Hepatocyte (in vitro differentiated cells): ENCODE results near the gene HRCT1. TPM values are rescaled to one million over a fixed set of nuclear protein-coding genes. Genes with fewer than 3 reads are reported as not detected.
"Not testable (repeated sequence)": the region's sequence is repeated elsewhere in the genome, so short reads cannot be mapped to it uniquely, and the experiment has no call there.

Experiments used
- DNase-seq: peaks from one replicate; pipeline ENCODE4 v3.0.0-alpha.2; 2016; ENCODE audit warnings: low spot score
- H2AFZ ChIP-seq: fragments of 200-600 bp; sonication (generic); 2 replicates; pipeline ENCODE4 v1.6.0; 2016; ENCODE audit warnings: antibody characterized with exemption, mild to moderate bottlenecking
- H3K27ac ChIP-seq: fragments of 200-600 bp; sonication (generic); 2 replicates; pipeline ENCODE4 v1.5.1; 2016; ENCODE audit warnings: mild to moderate bottlenecking
- H3K27me3 ChIP-seq: fragments of 200-600 bp; sonication (generic); 2 replicates; pipeline ENCODE4 v1.6.1; 2016
- H3K36me3 ChIP-seq: fragments of 200-600 bp; sonication (generic); replicated peaks from 2 replicates; pipeline ENCODE4 v1.5.1; 2016; ENCODE audit warnings: low read depth; ENCODE audit not compliant: insufficient read depth
- H3K4me1 ChIP-seq: fragments of 200-600 bp; sonication (generic); 2 replicates; pipeline ENCODE4 v1.5.1; 2016; ENCODE audit warnings: mild to moderate bottlenecking, moderate library complexity; ENCODE audit not compliant: insufficient read depth
- H3K4me2 ChIP-seq: fragments of 200-600 bp; sonication (generic); 2 replicates; pipeline ENCODE4 v1.6.0; 2016
- H3K4me3 ChIP-seq: fragments of 200-600 bp; sonication (generic); 2 replicates; pipeline ENCODE4 v1.5.1; 2016; ENCODE audit warnings: mild to moderate bottlenecking
- H3K79me2 ChIP-seq: fragments of 200-600 bp; sonication (generic); 2 replicates; pipeline ENCODE4 v1.6.0; 2017; ENCODE audit warnings: mild to moderate bottlenecking
- H3K9me2 ChIP-seq: fragments of 200-600 bp; sonication (generic); replicated peaks from 2 replicates; pipeline ENCODE4 v1.6.0; 2017; ENCODE audit warnings: mild to moderate bottlenecking; ENCODE audit not compliant: insufficient read depth
- H3K9me3 ChIP-seq: fragments of 200-600 bp; sonication (generic); 2 replicates; pipeline ENCODE4 v1.5.1; 2016; ENCODE audit warnings: low read depth, mild to moderate bottlenecking
- H4K20me1 ChIP-seq: fragments of 200-600 bp; sonication (generic); 2 replicates; pipeline ENCODE4 v1.6.0; 2016; ENCODE audit warnings: mild to moderate bottlenecking; ENCODE audit not compliant: insufficient read depth, poor library complexity, severe bottlenecking
- EZH2 ChIP-seq: fragments of 200-600 bp; sonication (generic); IDR thresholded peaks from 2 replicates; pipeline ENCODE4 v1.6.1; 2016; ENCODE audit warnings: antibody characterized with exemption, mild to moderate bottlenecking, borderline replicate concordance
- EZH2phosphoT487 ChIP-seq: fragments of 200-600 bp; sonication (generic); IDR thresholded peaks from one replicate; pipeline ENCODE4 v1.6.1; 2018; ENCODE audit warnings: antibody characterized with exemption, mild to moderate bottlenecking, low read depth, moderate library complexity; ENCODE audit not compliant: unreplicated experiment, severe bottlenecking
- WGBS: methylation state at CpG from one replicate; pipeline ENCODE4 v1.1.6; 2016; ENCODE audit warnings: low lambda C conversion rate; ENCODE audit errors: missing lambda C conversion rate; 5-methylcytosine and 5-hydroxymethylcytosine counted together
- polyA plus RNA-seq: library from polyadenylated mRNA; unstranded; fragments of >200 nt; fragmentation: Nextera tagmentation; extraction: Ambion mirVana; gene quantifications from 2 replicates; pipeline ENCODE4 v1.2.1, GENCODE V29; 2016
- total RNA-seq: library from RNA; depleted of rRNA; stranded (reverse); fragments of >200 nt; gene quantifications from 2 replicates; pipeline ENCODE4 v1.2.3, GENCODE V29; 2014
- TF ChIP-seq, protein P1 (sequence below): fragments of 200-600 bp; sonication (generic); IDR thresholded peaks from 2 replicates; pipeline ENCODE4 v1.5.1; 2016; ENCODE audit warnings: antibody characterized with exemption, mild to moderate bottlenecking; ENCODE audit not compliant: poor library complexity

Gene HRCT1
- total and polyA plus RNA-seq, 2 experiments from 2014 or later = 0.90 to 1.8 TPM

GRCh38 chr9:35872505-35872904, 33.5 kb upstream of the HRCT1 start:
- TF ChIP-seq, protein P1, sequence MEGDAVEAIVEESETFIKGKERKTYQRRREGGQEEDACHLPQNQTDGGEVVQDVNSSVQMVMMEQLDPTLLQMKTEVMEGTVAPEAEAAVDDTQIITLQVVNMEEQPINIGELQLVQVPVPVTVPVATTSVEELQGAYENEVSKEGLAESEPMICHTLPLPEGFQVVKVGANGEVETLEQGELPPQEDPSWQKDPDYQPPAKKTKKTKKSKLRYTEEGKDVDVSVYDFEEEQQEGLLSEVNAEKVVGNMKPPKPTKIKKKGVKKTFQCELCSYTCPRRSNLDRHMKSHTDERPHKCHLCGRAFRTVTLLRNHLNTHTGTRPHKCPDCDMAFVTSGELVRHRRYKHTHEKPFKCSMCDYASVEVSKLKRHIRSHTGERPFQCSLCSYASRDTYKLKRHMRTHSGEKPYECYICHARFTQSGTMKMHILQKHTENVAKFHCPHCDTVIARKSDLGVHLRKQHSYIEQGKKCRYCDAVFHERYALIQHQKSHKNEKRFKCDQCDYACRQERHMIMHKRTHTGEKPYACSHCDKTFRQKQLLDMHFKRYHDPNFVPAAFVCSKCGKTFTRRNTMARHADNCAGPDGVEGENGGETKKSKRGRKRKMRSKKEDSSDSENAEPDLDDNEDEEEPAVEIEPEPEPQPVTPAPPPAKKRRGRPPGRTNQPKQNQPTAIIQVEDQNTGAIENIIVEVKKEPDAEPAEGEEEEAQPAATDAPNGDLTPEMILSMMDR = no peak
- TF ChIP-seq EZH2 (no peak), EZH2phosphoT487 (no peak)
- no peaks in the 10 kb centered on the region for H3K9me2 ChIP-seq
- H3K36me3 ChIP-seq = no peaks in the 10 kb centered on the region
- H3K27me3 ChIP-seq = no peaks in the 10 kb centered on the region
- H4K20me1 ChIP-seq = no peaks in the 10 kb centered on the region
- H3K27ac ChIP-seq = no peak overlapping the region
- H3K4me3 ChIP-seq = no peak overlapping the region
- 85% methylated on average over 3 of the region's 3 CpGs for WGBS
- no peaks in the 10 kb centered on the region for H3K9me3 ChIP-seq
- H3K4me1 ChIP-seq = no peaks in the 10 kb centered on the region
- no peak overlapping the region for H2AFZ ChIP-seq
- H3K4me2 ChIP-seq = no peak overlapping the region
- no peaks in the 10 kb centered on the region for H3K79me2 ChIP-seq
- no peak for DNase-seq

- Histone ChIP-seq H3K9me2 (no peaks in the 10 kb centered on the region), H3K27me3 (no peaks in the 10 kb centered on the region), H2AFZ (no peak overlapping the region), H3K9me3 (no peaks in the 10 kb centered on the region), H3K36me3 (no peaks in the 10 kb centered on the region), H4K20me1 (no peaks in the 10 kb centered on the region), H3K27ac (no peak overlapping the region), H3K4me1 (no peaks in the 10 kb centered on the region), H3K4me3 (no peak overlapping the region), H3K4me2 (no peak overlapping the region), H3K79me2 (no peaks in the 10 kb centered on the region)
- 6% methylated on average over 4 of the region's 4 CpGs for WGBS
- DNase-seq = peak; percentile 90
- TF ChIP-seq EZH2 = no peak
- TF ChIP-seq, protein P1 = peak; percentile 94
- TF ChIP-seq EZH2phosphoT487 = no peak
Observed at GRCh38 chr9:35882263-35882848, 23.6 kb upstream of the HRCT1 start.

- Histone ChIP-seq H2AFZ (no peak overlapping the region), H3K9me2 (no peaks in the 10 kb centered on the region), H3K4me3 (no peak overlapping the region), H3K79me2 (no peaks in the 10 kb centered on the region), H3K4me2 (no peak overlapping the region), H3K27ac (no peak overlapping the region), H3K9me3 (no peaks in the 10 kb centered on the region), H3K36me3 (no peaks in the 10 kb centered on the region), H4K20me1 (no peaks in the 10 kb centered on the region), H3K27me3 (no peaks in the 10 kb centered on the region), H3K4me1 (no peaks in the 10 kb centered on the region)
- 59% methylated on average over 3 of the region's 3 CpGs for WGBS
- no peak for TF ChIP-seq EZH2phosphoT487
- TF ChIP-seq EZH2 = no peak
- TF ChIP-seq, protein P1 = no peak
- no peak for DNase-seq
Observed at GRCh38 chr9:35882996-35883395, 23.0 kb upstream of the HRCT1 start.

- DNase-seq, H3K4me1 ChIP-seq, H3K27me3 ChIP-seq, H3K4me3 ChIP-seq, H3K9me2 ChIP-seq, H4K20me1 ChIP-seq, H2AFZ ChIP-seq, H3K36me3 ChIP-seq, H3K79me2 ChIP-seq, H3K9me3 ChIP-seq, H3K4me2 ChIP-seq, H3K27ac ChIP-seq: not testable (repeated sequence)
- WGBS = 92% methylated on average over 3 of the region's 3 CpGs
Observed at GRCh38 chr9:35884908-35885307, 21.1 kb upstream of the HRCT1 start.
